ENCODE results near the gene TMEM119.
"Not testable (repeated sequence)": the region's sequence is repeated elsewhere in the genome, so short reads cannot be mapped to it uniquely, and the experiment has no call there.

The TMEM119 gene

GRCh38 chr12:108581311-108582227, 16.3 kb downstream of the TMEM119 start:
- DNase-seq = no peak

DNA sequence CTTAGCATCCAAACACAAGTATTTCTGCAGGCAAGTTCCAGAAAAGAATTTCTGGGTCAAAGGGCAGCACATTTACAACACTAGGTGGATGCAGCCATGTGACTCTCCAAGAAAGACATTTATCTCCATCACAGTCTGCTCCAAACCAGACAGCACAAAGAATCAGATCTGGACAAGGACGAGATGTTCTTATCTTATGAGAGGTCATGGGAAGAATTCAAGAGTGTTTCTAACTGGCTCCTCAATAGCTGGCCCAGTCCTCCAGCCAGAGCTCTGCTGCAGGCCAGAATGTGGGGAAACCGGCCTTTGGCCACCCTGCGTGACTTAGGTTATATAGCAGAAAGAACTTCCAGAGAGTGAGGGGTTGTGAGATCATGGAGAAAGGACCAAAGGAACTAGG, 17.4 kb downstream of the TMEM119 start:
- no peak for DNase-seq

- DNase-seq = no peak
Observed at GRCh38 chr12:108578813-108579212, 19.1 kb downstream of the TMEM119 start.

GRCh38 chr12:108578264-108578663, 19.6 kb downstream of the TMEM119 start:
- no peak for DNase-seq

GRCh38 chr12:108577458-108577857, 20.4 kb downstream of the TMEM119 start:
- DNase-seq = no peak

- no peak for DNase-seq
Observed at GRCh38 chr12:108576660-108577234, 21.1 kb downstream of the TMEM119 start.

DNA sequence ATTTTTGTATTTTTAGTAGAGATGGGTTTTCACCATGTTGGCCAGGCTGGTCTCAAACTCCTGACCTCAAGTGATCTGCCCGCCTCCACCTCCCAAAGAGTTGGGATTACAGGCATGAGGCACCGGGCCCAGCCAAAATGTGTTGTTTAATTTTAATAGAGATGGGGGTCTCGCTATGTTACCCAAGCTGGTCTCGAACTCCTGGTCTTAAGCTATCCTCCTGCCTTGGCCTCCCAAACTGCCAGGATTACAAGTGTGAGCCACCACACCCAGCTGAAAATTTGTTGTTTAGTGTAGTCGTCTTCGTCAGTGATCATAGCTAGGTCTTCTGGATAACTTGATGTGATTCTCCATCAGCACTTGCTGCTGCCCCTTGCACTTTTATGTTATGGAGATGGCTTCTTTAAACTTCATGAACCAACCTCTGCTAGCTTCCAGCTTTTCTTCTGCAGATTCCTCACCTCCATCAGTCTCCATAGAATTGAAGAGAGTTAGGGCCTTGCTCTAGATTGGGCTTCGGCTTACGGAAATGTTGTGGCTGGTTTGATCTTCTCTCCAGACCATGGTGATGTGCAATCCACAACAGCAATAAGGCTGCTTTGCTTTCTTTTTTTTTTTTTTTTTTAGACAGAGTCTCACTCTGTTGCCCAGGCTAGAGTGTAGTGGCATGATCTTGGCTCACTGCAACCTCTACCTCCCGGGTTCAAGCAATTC, 22.5 kb downstream of the TMEM119 start:
- DNase-seq = no peak

DNA sequence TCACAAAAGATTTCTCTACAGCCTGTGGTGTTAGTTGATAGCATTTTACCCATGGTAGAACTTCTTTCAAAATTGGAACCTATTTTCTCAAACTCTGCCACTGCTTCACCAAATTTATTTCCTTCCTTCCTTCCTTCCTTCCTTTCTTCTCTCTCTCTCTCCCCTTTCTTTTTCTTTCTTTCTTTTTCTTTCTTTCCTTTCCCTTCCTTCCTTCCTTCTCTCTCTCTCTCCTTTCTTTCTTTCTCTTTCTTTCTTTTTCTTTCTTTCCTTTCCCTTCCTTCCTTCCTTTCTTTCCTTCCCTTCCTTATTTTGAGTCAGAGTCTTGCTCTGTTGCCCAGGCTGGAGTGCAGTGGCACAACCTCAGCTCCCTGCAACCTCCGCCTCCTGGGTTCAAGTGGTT, 23.6 kb downstream of the TMEM119 start:
- not testable (repeated sequence) for DNase-seq

DNA sequence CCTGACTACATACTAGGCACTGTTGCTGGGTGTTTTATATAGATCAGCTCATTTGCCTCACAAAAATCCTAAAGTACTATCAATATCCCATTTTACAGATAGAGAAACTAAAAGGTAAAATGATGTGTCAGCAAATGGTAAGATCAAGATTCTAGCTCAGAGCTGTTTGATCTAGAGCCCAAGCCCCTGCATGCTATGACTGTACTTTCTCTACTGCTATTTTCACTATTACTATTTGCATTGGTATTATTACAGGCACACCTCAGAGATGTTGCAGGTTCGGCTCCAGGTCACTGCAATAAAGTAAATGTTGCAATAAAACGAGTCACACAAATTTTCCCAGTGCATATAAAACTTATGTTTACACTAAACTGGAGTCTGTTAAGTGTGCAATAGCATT, 24.6 kb downstream of the TMEM119 start:
- no peak for DNase-seq

GRCh38 chr12:108572166-108572790, 25.6 kb downstream of the TMEM119 start:
- DNase-seq = no peak

DNA sequence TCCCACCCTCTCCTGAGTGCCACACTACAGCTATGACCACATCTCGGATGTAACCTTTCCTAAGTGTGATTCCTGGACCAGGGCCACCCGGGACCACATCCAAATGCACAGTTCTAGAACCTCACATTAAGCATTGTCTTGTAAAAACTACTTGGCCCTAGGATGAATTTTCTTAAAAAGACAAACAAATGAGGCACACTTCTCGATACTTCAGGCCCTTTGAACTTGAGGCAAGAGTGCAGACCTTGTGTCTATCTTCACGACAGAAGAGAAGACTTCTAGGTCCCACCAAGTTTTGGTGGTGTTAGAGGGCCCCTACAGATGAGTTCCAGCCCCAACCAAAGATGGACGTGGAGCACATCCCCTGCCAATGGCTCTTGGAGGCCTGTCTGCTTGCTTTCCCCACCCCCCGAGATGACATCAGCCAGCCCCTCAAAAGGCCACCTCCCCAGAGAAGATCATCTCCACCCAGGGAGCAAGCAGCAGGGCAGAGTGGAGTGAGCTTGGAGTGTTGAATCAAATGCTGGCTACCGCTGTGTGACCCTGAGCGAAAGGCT, 26.2 kb downstream of the TMEM119 start:
- no peak for DNase-seq

DNA sequence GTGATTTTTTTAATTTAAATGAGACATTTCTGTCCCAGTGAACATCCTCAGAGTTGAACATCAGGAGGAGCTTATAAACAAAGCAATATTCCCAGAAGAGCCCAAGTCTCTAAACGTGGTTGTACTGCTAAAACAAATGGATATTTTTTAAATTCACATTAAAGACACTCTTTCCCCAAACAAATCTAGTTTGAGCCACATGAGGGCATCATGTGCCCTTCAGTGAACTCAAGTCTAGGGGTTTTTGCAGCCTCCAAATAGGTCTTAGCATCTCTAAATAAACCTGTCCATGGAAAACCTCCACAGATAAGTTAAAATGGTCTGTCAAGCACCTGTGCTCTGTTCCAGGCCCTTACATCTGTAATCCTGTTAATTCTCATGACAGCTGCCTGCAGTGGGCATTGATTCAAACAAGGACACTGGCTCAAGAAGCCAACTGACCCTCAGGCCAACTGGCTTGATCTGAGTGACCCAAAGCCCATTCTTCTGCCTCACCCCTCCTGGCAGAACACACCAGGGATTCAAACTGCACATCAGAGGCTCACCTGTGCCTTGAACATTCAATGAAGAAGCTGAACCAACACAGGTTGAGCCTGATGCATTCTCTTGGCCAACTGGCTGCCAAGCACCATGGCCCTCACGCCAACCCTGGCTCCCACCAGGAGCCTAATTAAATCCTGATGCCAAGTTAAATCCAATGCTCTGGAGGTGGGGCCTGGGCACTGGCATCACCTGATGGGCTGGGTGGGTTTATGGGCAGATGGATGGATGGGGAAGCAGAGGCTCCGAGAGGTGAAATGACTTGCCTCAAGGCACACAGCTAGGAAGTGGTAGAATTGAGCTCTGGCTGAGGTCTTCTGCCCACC, 26.9 kb downstream of the TMEM119 start:
- DNase-seq = peak; percentile 5

DNA sequence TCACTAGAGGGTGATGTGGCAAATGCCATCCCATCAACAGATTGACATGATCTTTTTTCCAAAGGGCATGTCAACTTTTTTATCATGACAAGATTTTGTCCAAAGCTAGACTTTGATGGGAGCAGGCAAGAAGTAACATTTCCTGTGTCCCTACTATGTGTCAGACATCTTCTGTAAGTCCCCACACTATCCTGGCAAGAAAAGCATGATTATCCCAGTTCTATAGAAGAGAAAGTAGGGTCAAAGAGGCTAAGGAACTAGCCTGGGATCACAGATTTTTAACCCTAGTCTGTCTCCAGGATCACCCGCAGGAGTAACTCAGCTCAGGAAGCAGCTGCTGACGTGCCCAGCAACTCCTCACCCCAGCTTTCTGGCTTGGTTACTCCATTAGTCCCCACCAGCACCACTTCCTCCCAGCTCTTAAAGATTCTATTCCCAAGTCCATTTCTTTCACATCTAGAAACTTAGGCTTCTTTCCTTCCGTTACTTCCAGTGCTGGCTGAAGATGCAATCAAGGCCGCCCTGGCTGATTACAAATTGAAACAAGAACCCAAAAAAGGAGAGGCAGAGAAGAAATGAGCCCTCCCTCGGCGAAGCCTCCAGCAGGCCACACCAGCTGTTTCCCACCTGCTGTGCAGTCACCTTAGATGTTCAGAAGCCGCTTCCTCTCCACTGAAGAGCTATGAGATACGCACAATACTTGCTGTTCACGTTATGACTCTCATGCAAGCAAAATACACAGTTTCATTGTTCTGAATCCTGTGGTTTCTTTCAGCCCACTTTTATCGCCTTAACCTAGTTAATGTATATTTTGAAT, 29.3 kb downstream of the TMEM119 start:
- peak; percentile 43 for DNase-seq

DNA sequence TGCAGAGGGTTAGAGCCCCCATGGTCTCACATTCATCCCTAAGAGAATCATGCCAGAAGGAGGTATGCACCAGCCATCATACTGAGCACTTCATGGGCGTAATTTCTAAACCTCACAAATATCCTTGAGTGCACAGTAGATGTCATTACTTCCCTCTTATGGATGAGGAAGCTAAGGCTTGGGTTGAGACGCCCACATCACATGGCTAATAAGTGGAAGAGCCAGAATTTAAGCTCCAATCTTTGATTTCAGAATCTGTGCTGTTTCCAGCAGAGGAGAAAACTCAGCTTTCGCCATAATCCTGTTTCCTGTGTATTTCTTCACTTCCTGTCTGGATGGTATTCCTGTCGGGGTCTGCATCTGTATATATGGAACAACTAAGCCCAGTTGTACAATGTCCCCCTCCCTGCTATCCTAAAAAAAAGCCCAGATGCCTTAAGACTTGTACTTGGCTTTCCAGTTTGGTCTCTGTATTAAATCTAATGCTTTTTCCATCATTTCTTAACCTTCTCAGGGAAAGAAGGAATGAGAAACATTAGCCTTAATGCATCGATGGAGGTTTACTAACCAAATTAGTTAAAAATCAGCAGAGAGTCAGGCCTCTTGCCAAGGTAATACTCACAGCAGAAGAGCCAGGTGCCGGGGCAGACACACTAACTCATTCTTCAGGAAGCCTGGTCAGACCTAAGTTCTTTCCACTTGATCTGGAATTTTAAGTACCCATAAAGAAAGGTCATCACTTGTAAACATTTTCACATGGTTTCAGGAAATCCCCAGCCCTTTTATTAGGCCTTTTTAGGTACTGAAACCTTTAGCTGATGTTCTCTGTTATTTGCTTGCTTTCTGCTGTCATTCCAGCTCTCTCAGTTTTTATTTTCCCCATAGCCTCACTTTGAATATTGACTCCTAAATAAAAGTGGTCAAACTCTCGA, 30.2 kb downstream of the TMEM119 start:
- no peak for DNase-seq

DNA sequence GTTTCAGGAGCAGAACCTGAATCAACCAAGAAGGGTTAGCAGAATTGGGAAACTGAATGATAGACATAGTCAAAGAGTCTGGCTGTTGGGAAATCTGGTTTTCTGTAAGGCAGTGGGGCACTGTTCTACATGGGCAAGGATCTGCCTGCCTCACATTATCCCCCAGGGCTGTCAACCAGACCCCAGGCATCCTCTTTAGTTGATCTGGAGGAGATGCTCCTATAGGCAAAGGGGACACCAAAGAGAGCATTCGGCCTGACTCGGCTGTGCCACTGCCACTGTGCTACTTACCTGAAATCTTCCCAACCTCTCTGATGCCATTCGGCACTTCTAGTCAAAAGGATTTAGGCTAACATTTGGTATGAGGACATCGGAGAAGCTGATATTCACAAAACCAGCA, 31.4 kb downstream of the TMEM119 start:
- DNase-seq = no peak

- peak; percentile 84 for DNase-seq
Observed at GRCh38 chr12:108565976-108566375, 31.9 kb downstream of the TMEM119 start.

DNA sequence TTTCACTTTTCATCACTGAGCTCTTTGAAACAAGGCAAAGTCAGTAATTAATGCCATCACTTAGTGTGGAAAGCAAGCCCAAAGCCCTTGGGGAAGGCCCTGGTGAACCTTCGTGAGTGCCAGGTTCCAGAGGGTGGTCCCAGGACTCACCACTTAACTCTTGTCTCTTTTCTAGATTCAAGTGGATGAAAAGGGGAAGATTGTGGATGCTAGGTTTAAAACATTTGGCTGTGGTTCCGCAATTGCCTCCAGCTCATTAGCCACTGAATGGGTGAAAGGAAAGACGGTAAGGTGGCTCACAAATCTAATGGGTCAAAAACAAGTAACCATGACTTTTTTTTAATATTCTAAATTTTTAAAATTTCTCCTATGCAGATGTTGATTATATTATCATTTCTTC, 32.7 kb downstream of the TMEM119 start:
- DNase-seq = no peak

DNA sequence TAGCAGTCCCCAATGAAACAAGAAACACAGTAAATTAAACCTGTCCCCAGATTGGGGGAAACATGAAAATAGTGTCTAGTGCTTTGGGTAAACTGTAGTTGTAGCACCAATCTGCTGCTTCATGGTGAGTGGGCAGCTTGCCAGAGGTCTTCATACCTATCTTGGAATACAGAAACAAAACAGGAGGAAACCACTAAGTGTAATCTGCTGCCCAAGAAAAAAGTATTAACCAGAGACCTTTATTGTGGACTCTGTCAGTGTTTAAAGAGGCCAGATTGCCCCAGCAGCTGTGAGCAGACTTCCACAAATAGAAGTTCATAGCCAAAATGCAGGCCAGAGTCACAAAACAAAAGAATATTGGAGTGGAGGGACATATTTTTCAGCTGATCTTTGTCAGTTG, 33.2 kb downstream of the TMEM119 start:
- peak; percentile 5 for DNase-seq

GRCh38 chr12:108563804-108564151, 34.1 kb downstream of the TMEM119 start:
- no peak for DNase-seq

Measured in NCI-H1092 treated with DMSO at 0.1 percent for 48 hours (cell line).